Choroid plexus epithelial cell (primary cell): Measurements from ENCODE around the gene ZNRD2.
"Not testable (repeated sequence)": the region's sequence is repeated elsewhere in the genome, so short reads cannot be mapped to it uniquely, and the experiment has no call there.

ENCODE experiments used
- DNase-seq: peaks from one replicate; pipeline ENCODE4 v3.0.0-alpha.2; 2010; ENCODE audit warnings: low read depth
- H3K4me3 ChIP-seq: 2 replicates; pipeline ENCODE4 v1.5.1; 2011; ENCODE audit warnings: low read depth, mild to moderate bottlenecking, control low read depth, low read length, moderate library complexity
- CTCF ChIP-seq: conservative IDR thresholded peaks from 2 replicates; pipeline ENCODE4 v1.5.1; 2011; ENCODE audit warnings: low read depth, mild to moderate bottlenecking, control low read depth, inconsistent platforms, low read length, moderate library complexity

ZNRD2 gene

GRCh38 chr11:65569973-65570918 lies at the start of gene ZNRD2:
Gene ZNRD2, plus strand, starts transcription at chr11:65570477. Its CDS starts 15 bp downstream, at chr11:65570492.
- peak within 1 kb of the TSS; percentile 93 for H3K4me3 ChIP-seq
- peak; percentile 42 for TF ChIP-seq CTCF
- peak; percentile 99 for DNase-seq

GRCh38 chr11:65521777-65522521 lies 48.3 kb upstream of the ZNRD2 start:
- DNase-seq, H3K4me3 ChIP-seq: not testable (repeated sequence)

GRCh38 chr11:65522718-65523630 lies 47.3 kb upstream of the ZNRD2 start:
- H3K4me3 ChIP-seq, DNase-seq: not testable (repeated sequence)

- not testable (repeated sequence) for DNase-seq, H3K4me3 ChIP-seq
These were observed 46.7 kb upstream of the ZNRD2 start for GRCh38 chr11:65523631-65523968.

- no peak for TF ChIP-seq CTCF
- H3K4me3 ChIP-seq: peak overlapping the region; percentile 40
- no peak for DNase-seq
These were observed 46.1 kb upstream of the ZNRD2 start for GRCh38 chr11:65524014-65524740.

- peak; percentile 89 for DNase-seq
These were observed 45.3 kb upstream of the ZNRD2 start, which contains the start of gene SCYL1 for GRCh38 chr11:65524741-65525545. Gene SCYL1, plus strand, starts transcription at chr11:65525083. Its CDS starts 71 bp downstream, at chr11:65525154.

More at GRCh38 chr11:65524741-65525545, 45.3 kb upstream of the ZNRD2 start, which contains the start of gene SCYL1:
- H3K4me3 ChIP-seq: peak within 1 kb of the TSS; percentile 86
- TF ChIP-seq CTCF: no peak
